HepG2 (cell line): ENCODE measurements around the gene AKT3.

ENCODE experiments used
- ELF1 ChIP-seq: sonication (generic); formaldehyde crosslinking; IDR thresholded peaks from 2 replicates; pipeline ENCODE4 v1.4.0; 2020; ENCODE audit warnings: missing genetic modification reagents
- EZH2 ChIP-seq: conservative IDR thresholded peaks from 2 replicates; pipeline ENCODE4 v1.6.1; 2012; ENCODE audit warnings: mild to moderate bottlenecking, low read depth, low read length, moderate library complexity
- FOXA1 ChIP-seq, 2 experiments: fragments of 450-650 bp in 1 of 2; sonication (generic) in 1 of 2; formaldehyde crosslinking in 1 of 2; IDR thresholded peaks; 2 replicates each; pipeline versions ENCODE4 v1.4.0 to v1.6.1; 2016 to 2020; ENCODE audit warnings: missing genetic modification reagents in 1 of 2
- MXI1 ChIP-seq: IDR thresholded peaks from 3 replicates; pipeline ENCODE4 v1.6.1; 2012; ENCODE audit warnings: low read depth, low read length, inconsistent platforms, borderline replicate concordance
- MYNN ChIP-seq: sonication (generic); formaldehyde crosslinking; IDR thresholded peaks from 2 replicates; pipeline ENCODE4 v1.4.0; 2020; ENCODE audit warnings: mild to moderate bottlenecking, low read depth, missing genetic modification reagents
- POLR2A ChIP-seq, 2 experiments: IDR thresholded peaks; 2 replicates each; pipeline ENCODE4 v1.6.1; 2011; ENCODE audit warnings: low read depth in 2 of 2, low read length in 2 of 2, mild to moderate bottlenecking in 1 of 2, moderate library complexity in 1 of 2; ENCODE audit not compliant: insufficient read depth in 1 of 2
- XBP1 ChIP-seq: sonication (generic); formaldehyde crosslinking; IDR thresholded peaks from 2 replicates; pipeline ENCODE4 v1.5.0; 2020; ENCODE audit warnings: missing genetic modification reagents
- TF ChIP-seq, protein P1 (sequence below): IDR thresholded peaks from 2 replicates; pipeline ENCODE4 v1.6.1; 2012; ENCODE audit warnings: inconsistent platforms
- TF ChIP-seq, protein P2 (sequence below): sonication (generic); formaldehyde crosslinking; IDR thresholded peaks from 2 replicates; pipeline ENCODE4 v1.4.0; 2020; ENCODE audit warnings: missing genetic modification reagents

DNA sequence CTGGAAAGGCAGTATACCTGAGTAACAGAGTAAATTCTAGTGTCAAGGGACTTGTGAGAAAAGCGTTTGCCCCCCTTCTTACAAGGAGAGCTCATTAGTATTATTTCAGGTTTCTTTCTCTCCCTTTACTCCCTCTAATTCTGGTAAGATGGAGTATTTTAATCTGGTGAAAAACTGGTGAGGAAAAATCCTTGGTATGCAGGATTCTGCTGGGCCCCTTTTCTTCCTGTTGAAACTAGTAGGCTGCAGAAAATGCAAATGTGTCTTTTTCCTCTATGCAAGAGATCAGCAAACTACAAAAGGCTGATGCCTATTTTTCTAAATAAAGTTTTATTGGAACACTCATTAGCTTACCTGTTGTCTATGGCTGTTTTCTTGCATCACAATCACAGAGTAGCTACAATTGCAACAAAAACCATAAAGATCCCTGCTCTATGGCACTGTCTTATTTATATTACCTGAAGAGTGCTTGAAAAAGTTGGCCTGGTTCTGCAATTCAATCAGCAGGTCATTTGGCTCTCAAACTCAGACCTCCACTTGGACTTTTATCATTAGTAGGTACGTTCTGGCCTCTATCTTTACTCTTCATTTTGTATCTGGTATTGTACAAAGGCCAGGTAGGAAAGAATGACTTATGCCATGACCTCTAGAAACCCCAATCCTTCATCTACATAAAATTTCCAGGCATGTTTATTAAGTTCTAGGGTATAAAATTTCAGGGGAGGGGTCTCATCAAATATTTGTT is 109.6 kb downstream of the AKT3 start:
- no peak for TF ChIP-seq MXI1
- TF ChIP-seq FOXA1 (IDR thresholded peaks at IDR 0.05) = no peak
- TF ChIP-seq FOXA1 (CRISPR knock-in tag; IDR thresholded peaks at IDR 0.05) = no peak
- TF ChIP-seq POLR2A (IDR thresholded peaks at IDR 0.05; ENCODE audit: insufficient read depth in 1 of 2, low read depth in 2 of 2, low read length in 2 of 2) = no peak
- TF ChIP-seq, protein P1, sequence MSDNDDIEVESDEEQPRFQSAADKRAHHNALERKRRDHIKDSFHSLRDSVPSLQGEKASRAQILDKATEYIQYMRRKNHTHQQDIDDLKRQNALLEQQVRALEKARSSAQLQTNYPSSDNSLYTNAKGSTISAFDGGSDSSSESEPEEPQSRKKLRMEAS = no peak
- no peak for TF ChIP-seq ELF1
- TF ChIP-seq, protein P2, sequence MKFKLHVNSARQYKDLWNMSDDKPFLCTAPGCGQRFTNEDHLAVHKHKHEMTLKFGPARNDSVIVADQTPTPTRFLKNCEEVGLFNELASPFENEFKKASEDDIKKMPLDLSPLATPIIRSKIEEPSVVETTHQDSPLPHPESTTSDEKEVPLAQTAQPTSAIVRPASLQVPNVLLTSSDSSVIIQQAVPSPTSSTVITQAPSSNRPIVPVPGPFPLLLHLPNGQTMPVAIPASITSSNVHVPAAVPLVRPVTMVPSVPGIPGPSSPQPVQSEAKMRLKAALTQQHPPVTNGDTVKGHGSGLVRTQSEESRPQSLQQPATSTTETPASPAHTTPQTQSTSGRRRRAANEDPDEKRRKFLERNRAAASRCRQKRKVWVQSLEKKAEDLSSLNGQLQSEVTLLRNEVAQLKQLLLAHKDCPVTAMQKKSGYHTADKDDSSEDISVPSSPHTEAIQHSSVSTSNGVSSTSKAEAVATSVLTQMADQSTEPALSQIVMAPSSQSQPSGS (CRISPR knock-in tag) = no peak
- TF ChIP-seq XBP1 (CRISPR knock-in tag) = no peak
- TF ChIP-seq MYNN (CRISPR knock-in tag) = no peak
- no peak for TF ChIP-seq EZH2
